RWPE1 (cell line): ENCODE results near the gene ADCY2.

Experiments used
- CTCF ChIA-PET: fragments of 350-600 bp; sonication (Branson Sonifier 250); formaldehyde crosslinking; extraction: SDS; loops from one replicate; lab custom pipeline; 2021; lab: Yijun Ruan, JAX
- POLR2A ChIA-PET: fragments of 400-600 bp; formaldehyde crosslinking; extraction: SDS; loops from one replicate; lab custom pipeline; 2020; ENCODE audit warnings: antibody characterized with exemption; ENCODE audit not compliant: low non-redundant PET; lab: Yijun Ruan, JAX
- DNase-seq: peaks from one replicate; pipeline ENCODE4 v3.0.0; 2012; ENCODE audit warnings: low spot score
- H3K27ac ChIP-seq: fragments of 450-650 bp; 2 replicates; pipeline ENCODE4 v1.5.1; 2017
- TF ChIP-seq, protein P1 (sequence below): fragments of 450-650 bp; conservative IDR thresholded peaks from 2 replicates; pipeline ENCODE4 v1.5.1; 2017; ENCODE audit warnings: low read depth, mild to moderate bottlenecking

ADCY2 gene

DNA sequence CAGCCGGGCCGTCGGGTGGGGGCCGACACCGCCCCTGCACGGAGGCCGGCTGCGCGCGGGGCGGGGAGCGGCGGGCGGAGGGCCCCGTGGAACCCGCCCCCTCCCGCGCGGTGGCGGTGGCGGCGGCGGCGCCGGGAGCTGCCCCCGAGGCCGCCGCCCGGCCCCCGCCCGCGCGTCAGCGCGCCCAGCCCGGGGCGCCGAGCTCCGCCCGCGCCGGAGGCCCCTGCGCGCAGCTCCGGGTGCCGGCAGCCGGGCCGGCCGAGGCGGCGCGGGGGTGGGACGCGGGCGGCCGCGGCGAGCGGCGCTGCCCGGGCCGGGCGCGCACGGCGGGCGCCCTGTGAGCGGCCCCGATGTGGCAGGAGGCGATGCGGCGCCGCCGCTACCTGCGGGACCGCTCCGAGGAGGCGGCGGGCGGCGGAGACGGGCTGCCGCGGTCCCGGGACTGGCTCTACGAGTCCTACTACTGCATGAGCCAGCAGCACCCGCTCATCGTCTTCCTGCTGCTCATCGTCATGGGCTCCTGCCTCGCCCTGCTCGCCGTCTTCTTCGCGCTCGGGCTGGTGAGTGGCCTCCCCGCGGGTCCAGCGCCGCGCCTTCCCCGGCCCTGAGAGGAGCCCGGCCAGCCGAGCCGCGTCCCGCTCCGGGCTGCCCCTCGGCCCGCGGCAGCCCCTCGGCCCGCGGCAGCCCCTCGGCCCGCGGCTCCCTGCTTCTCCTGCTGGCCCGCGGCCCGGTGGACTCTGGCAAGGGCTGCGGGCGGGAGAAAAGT, at the start of gene ADCY2:
TSS of gene ADCY2 (plus strand) at position 192 of the 766 bp plus-strand sequence. CDS start at position 351, 159 bp downstream.
- TF ChIP-seq, protein P1, sequence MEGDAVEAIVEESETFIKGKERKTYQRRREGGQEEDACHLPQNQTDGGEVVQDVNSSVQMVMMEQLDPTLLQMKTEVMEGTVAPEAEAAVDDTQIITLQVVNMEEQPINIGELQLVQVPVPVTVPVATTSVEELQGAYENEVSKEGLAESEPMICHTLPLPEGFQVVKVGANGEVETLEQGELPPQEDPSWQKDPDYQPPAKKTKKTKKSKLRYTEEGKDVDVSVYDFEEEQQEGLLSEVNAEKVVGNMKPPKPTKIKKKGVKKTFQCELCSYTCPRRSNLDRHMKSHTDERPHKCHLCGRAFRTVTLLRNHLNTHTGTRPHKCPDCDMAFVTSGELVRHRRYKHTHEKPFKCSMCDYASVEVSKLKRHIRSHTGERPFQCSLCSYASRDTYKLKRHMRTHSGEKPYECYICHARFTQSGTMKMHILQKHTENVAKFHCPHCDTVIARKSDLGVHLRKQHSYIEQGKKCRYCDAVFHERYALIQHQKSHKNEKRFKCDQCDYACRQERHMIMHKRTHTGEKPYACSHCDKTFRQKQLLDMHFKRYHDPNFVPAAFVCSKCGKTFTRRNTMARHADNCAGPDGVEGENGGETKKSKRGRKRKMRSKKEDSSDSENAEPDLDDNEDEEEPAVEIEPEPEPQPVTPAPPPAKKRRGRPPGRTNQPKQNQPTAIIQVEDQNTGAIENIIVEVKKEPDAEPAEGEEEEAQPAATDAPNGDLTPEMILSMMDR: no peak
- peak; percentile 13 for DNase-seq
- no peak within 1 kb of the TSS for H3K27ac ChIP-seq
- ChIA-PET POLR2A (no interaction called here), CTCF (no interaction called here)

DNA sequence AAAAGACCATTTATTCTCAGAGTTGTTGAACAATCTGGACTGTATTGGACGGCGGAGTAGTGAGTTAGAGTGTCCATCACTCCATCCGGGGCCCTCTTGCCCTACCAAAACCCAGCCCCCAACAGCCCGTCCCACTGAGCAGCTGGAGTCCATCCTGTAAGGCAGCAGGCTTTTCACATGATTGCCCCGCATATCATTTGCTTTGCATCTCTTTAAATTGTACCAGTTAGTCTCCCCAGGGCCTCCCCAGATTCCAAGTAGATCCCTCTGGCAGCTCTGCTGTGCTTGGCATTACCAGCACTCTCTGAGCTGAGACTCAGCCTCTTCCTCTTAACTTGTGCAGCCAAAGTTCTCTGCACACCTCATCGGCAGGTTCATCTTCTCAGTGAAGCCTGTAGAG, 48.6 kb upstream of the ADCY2 start:
- no peak for DNase-seq
- ChIA-PET POLR2A (no interaction called here), CTCF (no interaction called here)
- TF ChIP-seq, protein P1: no peak
- H3K27ac ChIP-seq: no peak overlapping the region

GRCh38 chr5:7348168-7348854, 47.6 kb upstream of the ADCY2 start:
- CTCF ChIA-PET: no interaction called here
- H3K27ac ChIP-seq: no peak overlapping the region
- POLR2A ChIA-PET: no interaction called here
- TF ChIP-seq, protein P1: no peak
- no peak for DNase-seq

DNA sequence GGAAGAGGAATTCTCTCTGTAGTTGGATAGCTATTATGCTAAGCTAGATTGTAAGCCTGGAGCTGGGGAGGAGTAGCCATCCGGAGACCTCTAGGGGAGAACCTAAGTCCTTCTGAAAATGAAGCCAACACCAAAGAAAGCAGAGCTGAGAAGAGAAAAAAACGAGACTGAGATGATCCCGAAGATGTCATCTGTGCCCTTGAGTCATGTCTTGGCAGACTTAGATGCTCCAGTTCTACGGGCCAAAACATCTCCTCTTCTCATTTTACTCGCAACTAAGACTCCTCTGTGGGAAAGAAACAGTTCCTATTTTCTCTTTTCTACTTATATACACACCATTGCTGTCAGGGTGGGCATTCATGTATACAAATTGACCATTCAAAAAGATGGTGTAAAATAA, 34.3 kb upstream of the ADCY2 start:
- DNase-seq: no peak
- no peak overlapping the region for H3K27ac ChIP-seq
- CTCF ChIA-PET: no interaction called here
- TF ChIP-seq, protein P1: no peak
- POLR2A ChIA-PET: no interaction called here

GRCh38 chr5:7363067-7363677, 32.8 kb upstream of the ADCY2 start:
- no peak for DNase-seq
- CTCF ChIA-PET: no interaction called here
- TF ChIP-seq, protein P1: no peak
- POLR2A ChIA-PET: no interaction called here
- H3K27ac ChIP-seq: no peak overlapping the region

- CTCF ChIA-PET: no interaction called here
- TF ChIP-seq, protein P1: no peak
These were observed 31.6 kb upstream of the ADCY2 start for GRCh38 chr5:7364226-7364875.

More at GRCh38 chr5:7364226-7364875, 31.6 kb upstream of the ADCY2 start:
- DNase-seq: no peak
- no peak overlapping the region for H3K27ac ChIP-seq
- POLR2A ChIA-PET: no interaction called here
